22Rv1 (cell line): Measurements from ENCODE around the gene NEDD4.
"Not testable (repeated sequence)": the region's sequence is repeated elsewhere in the genome, so short reads cannot be mapped to it uniquely, and the experiment has no call there.

ENCODE experiments used
- CTCF ChIP-seq: fragments of 450-650 bp; IDR thresholded peaks from 2 replicates; pipeline ENCODE4 v1.5.1; 2017; ENCODE audit warnings: mild to moderate bottlenecking
- ZFX ChIP-seq: fragments of 450-650 bp; IDR thresholded peaks from 2 replicates; pipeline ENCODE4 v1.6.1; 2017; ENCODE audit warnings: antibody characterized with exemption, borderline replicate concordance

- not testable (repeated sequence) for TF ChIP-seq CTCF, ZFX
Measured at GRCh38 chr15:55868291-55868690, 125.1 kb downstream of the NEDD4 start.
